NCI-H1436 (cell line): ENCODE measurements around the gene RRP15.

Experiments
- DNase-seq: peaks from one replicate; lab custom pipeline; 2025; lab: John Stamatoyannopoulos, UW

RRP15 gene

DNA sequence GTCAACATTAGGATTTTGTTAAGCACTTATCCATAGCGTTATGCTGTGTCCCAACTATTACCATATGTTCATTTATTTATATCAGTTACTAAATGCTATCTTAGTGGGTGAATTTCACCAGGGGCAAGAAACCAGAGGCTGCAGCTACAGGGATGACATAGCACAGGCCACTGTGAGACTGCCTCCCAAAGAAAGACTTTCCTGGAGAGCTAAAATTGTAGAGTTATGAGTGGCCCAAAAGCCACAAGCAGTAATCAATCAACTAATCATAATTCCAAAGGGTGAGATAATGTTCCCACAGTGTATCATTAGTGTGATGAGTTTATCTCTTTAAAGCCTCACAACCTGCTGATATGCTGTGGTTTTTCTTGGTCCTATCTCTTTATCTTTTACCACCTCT is 56.2 kb downstream of the RRP15 start:
- no peak for DNase-seq

DNA sequence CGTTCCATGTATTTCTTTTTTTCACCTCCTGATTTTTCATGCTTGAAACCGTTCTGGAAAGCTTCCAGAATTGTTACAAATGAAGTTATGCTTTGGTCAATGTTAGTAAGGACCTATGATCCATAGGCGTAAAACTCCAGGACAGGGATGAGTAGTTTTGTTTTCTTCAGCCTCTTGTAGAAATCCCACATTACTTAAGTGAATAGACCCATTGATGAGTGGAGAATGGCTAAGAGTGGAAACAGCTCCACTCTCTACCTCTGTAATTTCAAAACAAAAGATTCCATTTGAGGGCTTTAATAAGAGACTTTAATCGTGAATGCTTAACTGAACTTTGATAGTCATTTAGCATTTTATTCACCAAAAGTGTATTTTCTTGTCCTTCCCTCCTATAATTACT is 57.0 kb downstream of the RRP15 start:
- no peak for DNase-seq

DNA sequence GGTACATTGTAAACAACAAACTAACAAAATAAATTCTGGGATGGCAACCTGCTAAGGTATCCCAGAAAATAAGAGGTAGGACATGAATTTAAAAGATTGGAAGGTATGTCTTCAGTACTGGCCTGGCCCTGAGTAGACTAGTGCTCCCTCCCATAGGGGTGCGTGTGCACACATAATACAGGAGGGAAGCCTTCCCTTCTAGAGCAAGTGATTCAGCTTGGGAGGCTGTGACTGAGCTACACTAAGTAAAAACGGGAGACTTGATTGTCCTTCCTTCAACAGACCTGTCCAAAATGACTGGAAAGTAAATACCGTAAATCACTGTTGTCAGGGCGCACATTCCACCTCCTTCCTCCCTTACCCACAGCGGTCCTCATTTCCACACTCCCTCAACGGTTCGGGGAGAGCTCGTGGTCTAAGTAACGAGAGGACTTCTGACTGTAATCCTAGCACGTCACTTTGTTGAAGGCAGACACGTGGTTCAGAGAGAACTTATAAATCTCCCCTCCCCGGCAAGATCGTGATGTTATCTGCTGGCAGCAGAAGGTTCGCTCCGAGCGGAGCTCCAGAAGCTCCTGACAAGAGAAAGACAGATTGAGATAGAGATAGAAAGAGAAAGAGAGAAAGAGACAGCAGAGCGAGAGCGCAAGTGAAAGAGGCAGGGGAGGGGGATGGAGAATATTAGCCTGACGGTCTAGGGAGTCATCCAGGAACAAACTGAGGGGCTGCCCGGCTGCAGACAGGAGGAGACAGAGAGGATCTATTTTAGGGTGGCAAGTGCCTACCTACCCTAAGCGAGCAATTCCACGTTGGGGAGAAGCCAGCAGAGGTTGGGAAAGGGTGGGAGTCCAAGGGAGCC is 60.0 kb downstream of the RRP15 start, which contains the start of gene TGFB2:
Gene TGFB2, plus strand, starts transcription at position 523 of the 859 bp plus-strand sequence. CDS start 1,366 bp downstream, outside the sequence.
- DNase-seq = peak; percentile 22

GRCh38 chr1:218345673-218346390 is 60.7 kb downstream of the RRP15 start:
- DNase-seq = peak; percentile 63

DNA sequence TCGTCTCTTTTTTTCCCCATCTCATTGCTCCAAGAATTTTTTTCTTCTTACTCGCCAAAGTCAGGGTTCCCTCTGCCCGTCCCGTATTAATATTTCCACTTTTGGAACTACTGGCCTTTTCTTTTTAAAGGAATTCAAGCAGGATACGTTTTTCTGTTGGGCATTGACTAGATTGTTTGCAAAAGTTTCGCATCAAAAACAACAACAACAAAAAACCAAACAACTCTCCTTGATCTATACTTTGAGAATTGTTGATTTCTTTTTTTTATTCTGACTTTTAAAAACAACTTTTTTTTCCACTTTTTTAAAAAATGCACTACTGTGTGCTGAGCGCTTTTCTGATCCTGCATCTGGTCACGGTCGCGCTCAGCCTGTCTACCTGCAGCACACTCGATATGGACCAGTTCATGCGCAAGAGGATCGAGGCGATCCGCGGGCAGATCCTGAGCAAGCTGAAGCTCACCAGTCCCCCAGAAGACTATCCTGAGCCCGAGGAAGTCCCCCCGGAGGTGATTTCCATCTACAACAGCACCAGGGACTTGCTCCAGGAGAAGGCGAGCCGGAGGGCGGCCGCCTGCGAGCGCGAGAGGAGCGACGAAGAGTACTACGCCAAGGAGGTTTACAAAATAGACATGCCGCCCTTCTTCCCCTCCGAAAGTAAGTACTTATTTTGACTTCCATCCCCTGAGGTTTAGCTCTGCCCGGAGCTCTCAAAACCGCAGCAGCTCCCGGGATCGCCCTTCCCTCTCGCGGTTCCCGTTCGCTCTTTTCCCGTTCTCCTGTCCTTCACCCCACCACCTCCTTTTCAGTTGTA is 61.5 kb downstream of the RRP15 start:
- no peak for DNase-seq

GRCh38 chr1:218347336-218347722 is 62.2 kb downstream of the RRP15 start:
- no peak for DNase-seq

- DNase-seq = no peak
Measured at GRCh38 chr1:218347723-218348627, 62.9 kb downstream of the RRP15 start.

GRCh38 chr1:218348628-218349071 is 63.6 kb downstream of the RRP15 start:
- DNase-seq = no peak

GRCh38 chr1:218349348-218350034 is 64.4 kb downstream of the RRP15 start:
- no peak for DNase-seq

DNA sequence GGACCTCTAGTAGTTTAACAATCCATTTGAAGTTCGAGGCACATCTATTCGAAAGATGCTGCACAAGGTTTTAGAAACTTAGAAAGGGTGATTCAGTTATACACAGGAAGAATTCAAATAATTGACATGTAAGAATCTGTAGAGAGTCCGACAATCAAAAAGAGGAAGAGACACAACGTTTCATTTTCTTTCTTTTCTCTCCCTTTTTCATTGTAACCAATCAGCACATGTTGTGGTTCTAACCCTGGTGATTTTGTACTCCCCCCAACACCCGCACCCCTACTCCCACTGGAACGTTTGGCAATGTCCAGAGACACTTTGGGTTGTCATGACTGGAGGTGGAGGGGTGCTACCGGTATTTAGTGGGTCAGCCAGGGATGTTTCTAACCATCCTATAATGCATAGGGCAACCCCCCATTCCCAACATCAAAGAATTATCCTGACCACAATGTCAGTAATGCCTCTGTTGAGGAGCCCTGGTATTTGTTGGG is 65.0 kb downstream of the RRP15 start:
- DNase-seq = no peak

DNA sequence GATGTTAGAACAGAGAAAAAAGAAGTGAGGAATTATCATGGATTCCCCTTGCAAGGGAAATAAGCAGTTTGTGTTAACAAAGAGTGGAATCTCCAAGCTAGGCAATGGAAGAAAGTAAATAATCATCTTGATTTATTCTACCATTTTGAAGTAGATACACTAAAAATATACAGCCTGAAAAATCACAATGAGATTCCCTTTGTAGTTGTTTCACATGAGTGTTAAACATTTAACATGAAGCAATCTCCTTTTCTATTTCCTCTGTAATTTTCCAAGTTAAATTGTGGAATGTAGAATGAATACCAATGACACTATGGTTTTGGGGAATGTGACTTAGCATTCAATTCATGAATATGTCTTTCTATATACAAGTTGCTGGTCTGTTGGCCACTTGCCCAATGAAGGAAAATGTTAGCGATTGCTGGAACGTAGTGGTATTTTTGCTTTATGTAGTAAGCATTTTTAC is 65.7 kb downstream of the RRP15 start:
- DNase-seq = no peak

- no peak for DNase-seq
Measured at GRCh38 chr1:218351391-218352074, 66.4 kb downstream of the RRP15 start.

DNA sequence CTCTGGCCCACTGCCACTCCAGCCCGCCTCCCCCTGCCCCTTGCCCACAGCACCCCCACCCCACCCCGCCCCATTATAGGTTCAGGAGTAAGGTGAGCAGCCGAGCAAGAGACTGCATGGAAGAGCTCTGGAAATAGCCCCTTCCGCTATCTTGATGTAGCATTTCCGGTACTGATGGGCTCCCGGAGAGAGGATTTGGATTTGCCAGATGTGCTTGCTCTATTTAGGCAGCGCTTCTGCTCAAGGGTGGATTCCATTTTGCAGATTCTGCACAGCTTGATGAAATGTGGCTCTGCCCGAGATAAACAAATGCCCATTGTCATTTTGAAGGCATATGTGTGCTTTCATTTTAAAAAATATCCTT is 67.0 kb downstream of the RRP15 start:
- DNase-seq = no peak

DNA sequence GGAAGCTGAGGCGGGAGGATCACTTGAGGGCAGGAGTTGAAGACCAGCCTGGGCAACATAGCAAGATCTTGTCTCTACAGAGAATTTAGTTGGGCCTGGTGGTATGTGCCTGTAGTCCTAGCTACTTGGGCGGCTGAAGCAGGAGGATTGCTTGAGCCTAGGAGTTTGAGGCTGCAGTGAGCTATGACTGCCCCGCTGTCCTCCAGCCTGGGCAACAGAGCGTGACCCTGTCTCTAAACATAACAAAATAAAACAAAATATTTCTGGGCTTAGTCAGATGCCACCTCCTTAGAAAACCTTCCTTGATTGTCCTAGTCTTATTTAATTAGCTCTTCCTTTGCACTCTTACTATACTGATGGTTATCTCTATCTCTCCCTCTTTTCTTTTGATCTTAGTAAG is 68.6 kb downstream of the RRP15 start:
- DNase-seq = no peak

- DNase-seq = no peak
Measured at GRCh38 chr1:218355278-218355677, 70.2 kb downstream of the RRP15 start.

DNA sequence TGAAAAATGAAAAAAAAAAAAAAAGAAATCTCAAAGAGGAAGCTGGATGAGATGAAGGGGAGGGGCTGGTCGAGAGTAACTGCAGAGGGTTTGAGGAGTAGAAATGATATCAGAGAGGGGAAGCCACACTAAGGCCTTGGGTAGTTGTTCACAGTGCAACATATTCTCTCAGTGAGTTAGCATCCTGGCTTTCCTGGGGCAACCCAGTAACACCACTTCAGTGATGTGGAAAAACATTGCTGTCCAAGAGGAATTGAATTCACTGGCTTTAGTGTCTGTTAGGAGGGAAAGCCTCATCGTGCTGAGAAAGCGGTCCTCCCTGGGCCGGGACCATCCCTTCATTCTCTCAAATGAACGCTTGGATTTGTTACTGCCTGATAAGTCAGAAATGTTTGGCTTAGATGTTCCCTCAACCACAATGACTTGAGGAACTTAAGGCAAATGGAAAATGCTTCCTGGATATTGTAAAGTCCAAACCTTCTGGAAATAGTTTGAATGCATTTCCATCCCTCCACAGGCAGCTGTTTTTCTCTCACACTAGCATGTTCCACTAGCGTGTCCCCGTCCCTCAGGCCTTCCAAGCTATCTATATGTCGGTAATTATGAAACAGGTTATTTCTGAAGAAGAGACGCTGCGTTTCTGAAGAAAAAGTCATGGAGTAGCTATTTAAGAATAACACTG is 72.3 kb downstream of the RRP15 start:
- no peak for DNase-seq

DNA sequence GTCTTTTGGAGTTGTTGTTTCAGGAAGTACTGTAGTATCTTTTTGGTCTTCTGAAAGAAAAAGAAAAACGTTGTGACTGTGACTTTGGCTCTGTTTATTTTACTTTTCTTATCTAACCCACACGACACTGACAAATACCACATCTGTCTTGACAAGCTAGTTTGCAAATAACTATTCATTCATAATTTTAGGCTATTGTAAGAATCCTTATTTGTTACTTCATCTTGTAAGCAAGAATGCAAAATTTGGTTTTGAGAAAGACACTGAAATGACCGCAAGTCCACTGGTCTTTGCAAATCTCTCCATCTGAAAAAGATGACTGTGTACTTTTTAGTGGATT is 72.8 kb downstream of the RRP15 start:
- no peak for DNase-seq

GRCh38 chr1:218361298-218362065 is 76.4 kb downstream of the RRP15 start:
- DNase-seq = no peak
